Measurements from ENCODE around the gene CHCT1.
"Not testable (repeated sequence)": the region's sequence is repeated elsewhere in the genome, so short reads cannot be mapped to it uniquely, and the experiment has no call there.

DNA sequence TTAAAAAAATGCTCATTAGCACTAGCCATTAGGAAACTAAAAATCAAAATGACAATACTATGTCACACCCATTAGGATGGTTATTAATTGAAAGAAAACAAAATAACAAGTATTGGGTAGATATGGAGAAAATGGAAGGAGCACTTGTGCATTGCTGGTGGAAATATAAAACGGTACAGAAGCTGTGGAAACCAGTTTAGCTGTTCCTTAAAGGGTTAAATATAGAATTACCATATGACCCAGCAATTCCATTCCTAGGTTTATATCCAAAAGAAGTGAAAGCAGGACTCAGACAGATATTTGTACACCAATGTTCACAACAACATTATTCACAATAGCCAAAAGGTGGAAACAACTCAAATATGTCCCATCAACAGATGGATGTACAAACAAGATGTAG, 44.1 kb upstream of the CHCT1 start:
- TF ChIP-seq, protein P1, sequence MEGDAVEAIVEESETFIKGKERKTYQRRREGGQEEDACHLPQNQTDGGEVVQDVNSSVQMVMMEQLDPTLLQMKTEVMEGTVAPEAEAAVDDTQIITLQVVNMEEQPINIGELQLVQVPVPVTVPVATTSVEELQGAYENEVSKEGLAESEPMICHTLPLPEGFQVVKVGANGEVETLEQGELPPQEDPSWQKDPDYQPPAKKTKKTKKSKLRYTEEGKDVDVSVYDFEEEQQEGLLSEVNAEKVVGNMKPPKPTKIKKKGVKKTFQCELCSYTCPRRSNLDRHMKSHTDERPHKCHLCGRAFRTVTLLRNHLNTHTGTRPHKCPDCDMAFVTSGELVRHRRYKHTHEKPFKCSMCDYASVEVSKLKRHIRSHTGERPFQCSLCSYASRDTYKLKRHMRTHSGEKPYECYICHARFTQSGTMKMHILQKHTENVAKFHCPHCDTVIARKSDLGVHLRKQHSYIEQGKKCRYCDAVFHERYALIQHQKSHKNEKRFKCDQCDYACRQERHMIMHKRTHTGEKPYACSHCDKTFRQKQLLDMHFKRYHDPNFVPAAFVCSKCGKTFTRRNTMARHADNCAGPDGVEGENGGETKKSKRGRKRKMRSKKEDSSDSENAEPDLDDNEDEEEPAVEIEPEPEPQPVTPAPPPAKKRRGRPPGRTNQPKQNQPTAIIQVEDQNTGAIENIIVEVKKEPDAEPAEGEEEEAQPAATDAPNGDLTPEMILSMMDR (conservative IDR thresholded peaks at IDR 0.05; ENCODE audit: low read depth, low read length) = not testable (repeated sequence)
- not testable (repeated sequence) for TF ChIP-seq EZH2 (IDR thresholded peaks at IDR 0.05; ENCODE audit: borderline replicate concordance, low read depth, low read length, poor library complexity, severe bottlenecking)

Measured in A673 (cell line).